Sciatic nerve (tissue), 2 donors: ENCODE results near the gene GRID1. TPM values are rescaled to one million over a fixed set of nuclear protein-coding genes. Genes with fewer than 3 reads are reported as not detected.

Source experiments
- ATAC-seq: fragments of 200-7000 bp; cut with Tn5 transposase; one replicate; pipeline ENCODE4 v1.9.1; 2020; ENCODE audit warnings: mild to moderate bottlenecking, moderate library complexity
- DNase-seq: peaks from one replicate; pipeline ENCODE4 v3.0.0-alpha.2; 2020; ENCODE audit warnings: low spot score
- intact Hi-C: fragments of 100-400 bp; cut with DNase I; formaldehyde crosslinking; loops from one replicate; pipeline ENCODE4 v1.14.2; 2022
- total RNA-seq: library from RNA; stranded (reverse); fragmentation: NEBNext Ultra II Directional; extraction: Animal tissue kit (Norgen Biotek cat#: 25700); gene quantifications from one replicate; pipeline ENCODE4 v1.2.1, GENCODE V29; 2021
- donor health status: DM: no; HTN: no; CAD: no.
- donor health status: DM: no; HTN: no; CAD: no.

Gene GRID1
- total RNA-seq, 1 donor from 2014 or later: 15.4 TPM

DNA sequence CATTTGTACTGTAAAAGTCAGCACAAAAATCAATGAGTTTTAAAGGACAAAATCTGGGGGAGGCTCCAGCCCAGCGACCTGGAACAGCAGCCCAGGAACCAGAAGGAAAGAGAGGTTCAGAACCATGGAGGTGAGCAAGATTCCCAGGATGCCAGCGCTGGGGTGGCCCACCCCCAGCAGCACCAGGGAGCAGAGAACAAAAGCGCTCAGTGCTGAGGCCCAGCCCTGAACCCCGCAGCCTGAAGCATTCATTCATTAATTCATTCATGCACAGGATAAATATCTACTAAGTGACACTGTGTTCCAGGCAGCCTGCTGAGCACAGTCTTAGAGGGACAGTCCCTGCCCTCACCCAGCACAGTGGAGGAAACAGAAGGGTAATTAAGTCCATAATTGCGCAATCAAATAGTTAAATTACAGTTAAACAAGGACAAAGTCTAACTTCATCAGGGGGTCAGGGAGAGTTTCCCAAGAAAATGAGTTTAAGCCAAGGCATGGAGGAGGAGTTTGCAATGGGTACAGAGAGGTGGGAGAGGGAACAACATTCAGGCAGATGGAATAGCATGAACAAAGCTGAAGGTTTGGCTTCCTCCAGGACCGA, 202.3 kb downstream of the GRID1 start:
- DNase-seq (no peak), ATAC-seq (no peak)
- intact Hi-C loops: no loop called here

DNA sequence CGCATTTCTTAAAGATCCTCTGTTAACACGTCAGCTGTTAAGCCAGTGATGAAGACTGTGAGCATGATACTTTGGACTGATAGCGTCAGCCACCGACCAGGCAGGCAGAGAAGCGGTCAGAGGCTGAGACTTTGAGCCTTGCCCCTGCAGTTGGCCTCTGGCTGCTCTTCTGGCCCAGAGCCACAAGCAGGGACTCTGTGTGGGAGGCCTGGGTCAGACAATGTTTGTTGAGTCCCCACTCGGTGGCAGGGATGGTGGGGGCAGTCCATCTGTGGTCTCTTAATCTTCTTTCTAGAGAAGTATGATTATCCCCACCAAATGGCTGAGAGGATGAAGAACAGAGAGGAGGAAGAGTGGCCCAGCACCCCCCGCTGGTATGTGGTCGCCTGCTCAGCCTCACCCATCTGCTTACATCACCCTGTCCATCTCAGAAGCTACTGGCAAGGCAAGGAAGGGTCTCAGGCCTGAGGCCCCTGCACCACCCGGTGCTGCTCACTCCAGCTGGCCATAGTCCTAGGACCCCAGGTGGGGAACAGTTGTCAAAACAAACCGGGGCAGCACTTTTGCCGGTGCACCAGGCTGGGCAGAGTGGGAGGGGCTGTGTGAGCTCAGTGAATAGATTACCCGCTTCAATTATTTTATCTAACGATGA, 202.9 kb downstream of the GRID1 start:
- no peak for ATAC-seq
- intact Hi-C loops: no loop called here
- peak; percentile 32 for DNase-seq

DNA sequence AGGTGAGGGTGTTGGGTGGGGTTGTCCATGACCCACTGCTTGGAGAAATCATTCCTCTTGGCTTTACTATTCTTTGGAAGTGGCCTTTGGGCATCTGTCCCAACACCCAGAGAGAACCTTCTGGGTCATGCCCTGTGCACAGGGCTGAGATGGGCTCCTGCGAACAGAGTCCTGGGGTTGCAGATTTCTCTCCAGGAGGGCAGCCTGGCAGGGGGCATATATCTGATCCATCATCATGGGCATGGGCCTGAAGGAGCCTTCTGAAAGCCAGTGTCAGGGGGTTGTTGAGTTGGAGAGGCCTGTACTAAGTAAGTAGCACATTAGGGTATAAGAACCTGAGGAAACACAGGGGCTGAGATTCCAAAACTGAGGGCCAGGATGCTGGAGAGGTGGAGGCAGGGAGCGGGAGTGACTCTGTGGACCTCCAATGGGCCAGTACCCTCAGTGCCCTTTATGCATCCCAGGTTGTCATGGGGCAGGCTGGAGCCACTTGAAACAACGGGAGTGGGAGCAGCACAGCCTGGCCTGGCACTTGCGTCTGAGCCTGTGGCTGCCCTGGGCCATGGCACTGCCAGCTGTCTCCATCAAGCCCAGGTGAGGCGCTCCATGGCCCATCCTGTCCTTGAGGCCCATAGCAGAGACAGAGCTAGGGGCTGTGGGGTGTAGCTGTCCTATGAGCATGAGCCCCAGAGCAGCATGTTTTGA, 203.7 kb downstream of the GRID1 start:
- no peak for ATAC-seq
- intact Hi-C loops: no loop called here
- DNase-seq: peak; percentile 32

DNA sequence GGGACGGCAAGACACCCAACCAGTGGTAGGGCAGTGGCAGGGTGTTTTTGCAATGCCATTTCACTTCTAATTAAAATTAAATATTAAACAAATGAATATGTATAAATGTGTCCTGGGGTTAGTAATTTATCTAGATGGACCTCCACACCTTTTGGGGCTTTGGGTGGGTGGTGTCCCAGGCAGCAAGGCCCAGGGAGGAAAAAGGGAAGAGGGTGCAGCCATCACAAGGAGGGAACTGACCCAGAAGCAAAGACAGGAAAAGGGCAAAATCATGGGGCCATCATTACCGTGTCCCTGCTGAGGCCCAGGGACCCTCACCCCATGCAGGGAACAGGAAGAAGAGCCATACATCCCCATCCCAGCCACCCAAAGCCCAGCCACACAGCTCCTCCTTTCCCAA, 204.6 kb downstream of the GRID1 start:
- ATAC-seq (no peak), DNase-seq (peak; percentile 12)
- intact Hi-C loops: no loop called here

DNA sequence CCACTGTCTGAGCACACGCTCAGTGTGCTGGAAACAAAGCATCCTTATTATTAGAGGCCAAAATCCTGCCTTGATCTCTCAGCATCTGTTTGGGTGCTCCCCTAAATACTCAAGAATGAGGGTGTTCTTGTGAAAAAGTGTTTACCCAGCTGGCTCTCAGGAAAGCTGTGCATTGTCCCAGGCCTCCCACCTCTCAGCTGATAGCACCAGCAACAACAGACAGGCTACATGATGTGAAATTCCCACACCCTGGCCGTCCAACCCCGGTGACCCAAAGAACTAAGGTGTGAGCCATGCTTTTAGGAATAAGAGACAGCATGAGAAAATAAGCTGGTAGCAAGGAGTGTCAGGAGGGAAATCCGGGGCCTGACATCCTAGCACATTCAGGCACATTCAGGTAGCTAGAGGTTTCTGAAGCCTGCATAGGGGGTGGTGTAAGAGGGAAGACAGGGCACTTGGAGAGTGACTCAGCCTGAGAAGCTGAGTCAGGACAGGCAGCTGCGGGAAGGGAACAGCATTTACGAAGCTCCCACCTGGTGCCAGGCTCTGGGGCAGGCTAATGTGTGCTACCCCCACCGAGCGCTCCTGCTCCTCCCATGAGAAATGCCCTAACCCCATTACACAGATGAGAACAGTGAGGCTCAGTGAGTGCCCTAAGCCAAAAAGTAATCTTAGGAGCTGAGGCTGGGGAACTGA, 205.6 kb downstream of the GRID1 start:
- DNase-seq: peak; percentile 21
- no peak for ATAC-seq
- intact Hi-C loops: no loop called here

DNA sequence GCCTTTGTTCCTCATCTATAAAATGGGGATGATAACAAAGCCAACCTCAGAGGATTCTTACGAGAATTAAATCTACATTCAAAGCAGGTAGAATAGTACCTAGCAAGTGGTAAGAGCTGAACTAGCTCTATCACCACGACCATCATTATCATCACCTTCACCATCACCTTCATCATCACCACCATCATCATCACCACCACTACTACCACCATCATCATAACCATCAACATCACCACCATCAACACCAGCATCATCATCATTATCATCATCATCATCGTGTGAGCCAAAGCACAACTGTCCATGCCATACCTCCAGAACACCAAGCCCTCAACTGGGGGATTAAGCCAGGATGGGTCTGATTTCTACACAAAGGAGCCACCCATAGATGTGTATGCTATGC, 206.8 kb downstream of the GRID1 start:
- no peak for ATAC-seq
- no peak for DNase-seq
- intact Hi-C loops: no loop called here

DNA sequence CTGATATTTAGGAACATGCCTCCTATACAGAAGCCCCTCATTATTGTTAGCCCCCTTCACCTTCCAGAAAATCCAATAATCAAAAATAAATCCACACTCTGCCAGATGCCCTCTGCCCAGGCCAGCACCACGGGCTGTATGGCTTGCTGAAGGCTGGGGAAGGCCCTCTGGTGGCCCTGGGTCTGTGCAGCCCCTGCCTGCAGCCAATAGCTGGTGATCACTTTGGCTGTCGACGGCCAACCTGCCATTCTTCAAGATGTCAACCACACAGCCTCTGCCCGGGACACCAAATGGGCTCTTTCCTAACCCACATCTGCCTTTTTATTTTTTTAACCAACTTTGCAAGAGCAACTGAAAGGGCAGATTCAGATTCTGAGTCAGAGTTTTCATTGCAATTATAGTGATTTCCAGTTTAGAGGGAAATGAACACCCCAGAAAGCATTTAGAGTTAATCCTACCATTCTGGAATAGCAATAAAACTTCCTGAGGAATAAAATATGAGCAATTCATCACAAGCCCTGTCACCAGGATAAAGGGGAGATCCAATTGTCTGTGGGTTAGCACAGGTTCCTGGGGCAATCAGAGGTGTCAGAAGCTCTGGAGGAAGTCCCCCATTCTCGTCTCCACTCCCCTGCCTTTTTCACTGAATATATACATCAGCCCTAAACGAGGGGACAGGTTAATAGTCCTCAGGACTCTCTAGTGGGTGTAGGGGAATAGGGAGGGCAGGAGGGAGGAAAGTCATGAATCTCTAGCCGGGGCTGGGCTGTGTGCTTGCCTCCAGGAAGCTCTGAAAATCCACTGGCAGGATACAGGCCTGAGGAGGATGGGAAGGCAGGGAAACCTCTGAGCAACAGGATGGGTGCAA, 211.3 kb downstream of the GRID1 start:
- ATAC-seq: no peak
- no peak for DNase-seq
- intact Hi-C loops: no loop called here

DNA sequence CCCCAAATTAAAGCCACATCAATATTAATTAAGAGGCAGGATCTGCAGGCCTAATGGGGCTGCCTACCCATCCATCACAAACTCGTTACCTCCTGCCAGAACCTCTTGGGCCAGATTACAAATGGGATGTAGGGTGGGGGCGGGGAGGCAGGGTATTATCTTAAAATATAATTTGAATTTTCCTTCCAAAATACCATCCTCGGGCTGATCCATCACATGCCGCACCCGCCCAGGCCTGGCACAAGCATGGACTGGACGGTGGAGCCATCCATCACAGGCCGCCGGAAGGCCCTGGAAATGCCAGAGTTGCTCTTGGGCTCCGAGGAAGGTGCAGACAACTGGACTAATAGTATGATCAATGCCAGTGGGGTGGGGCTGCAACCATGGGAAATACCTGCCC, 212.8 kb downstream of the GRID1 start:
- DNase-seq (no peak), ATAC-seq (no peak)
- intact Hi-C loops: no loop called here

DNA sequence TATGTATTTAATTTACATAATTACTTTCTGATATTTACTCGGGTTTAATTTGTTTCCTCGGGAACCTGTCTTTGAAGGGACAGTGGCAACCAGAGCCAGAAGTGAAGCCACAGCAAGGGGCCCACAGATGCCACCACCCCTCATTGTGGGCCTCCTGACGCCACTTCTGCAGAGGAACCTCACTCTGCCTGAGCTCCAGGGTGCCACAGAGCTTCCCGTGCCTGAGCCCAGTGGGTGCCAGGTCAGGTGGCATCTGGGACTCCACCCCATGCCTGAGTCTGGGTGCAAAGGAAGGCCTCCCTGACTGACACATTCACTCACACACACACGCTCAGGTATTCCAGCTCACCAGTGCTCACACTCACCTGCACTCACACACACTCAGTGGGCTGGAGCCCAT, 213.7 kb downstream of the GRID1 start:
- ATAC-seq: no peak

DNA sequence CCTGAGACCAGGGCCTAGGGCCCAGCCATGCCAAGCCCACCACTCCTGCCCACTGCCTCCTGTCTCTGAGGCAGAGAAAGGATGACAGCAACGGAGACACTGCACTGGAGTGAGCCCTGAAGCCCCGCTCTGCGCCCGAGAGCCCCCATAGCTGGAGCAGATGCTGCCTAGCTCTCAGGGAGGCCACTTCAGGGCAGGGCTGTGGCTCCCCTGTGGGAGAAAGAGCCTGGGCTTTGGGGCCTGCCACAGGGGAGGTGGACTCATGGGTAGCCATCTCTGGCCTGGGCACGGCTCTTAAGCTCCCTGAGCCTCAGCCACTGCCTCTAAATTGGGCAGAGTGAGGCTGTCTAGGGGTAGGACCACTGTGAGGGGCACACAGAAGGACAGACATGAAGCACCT, 214.2 kb downstream of the GRID1 start:
- intact Hi-C loops: no loop called here
- DNase-seq: no peak
- ATAC-seq: no peak

More for the DNA sequence above, 213.7 kb downstream of the GRID1 start:
- intact Hi-C loops: no loop called here
- no peak for DNase-seq

DNA sequence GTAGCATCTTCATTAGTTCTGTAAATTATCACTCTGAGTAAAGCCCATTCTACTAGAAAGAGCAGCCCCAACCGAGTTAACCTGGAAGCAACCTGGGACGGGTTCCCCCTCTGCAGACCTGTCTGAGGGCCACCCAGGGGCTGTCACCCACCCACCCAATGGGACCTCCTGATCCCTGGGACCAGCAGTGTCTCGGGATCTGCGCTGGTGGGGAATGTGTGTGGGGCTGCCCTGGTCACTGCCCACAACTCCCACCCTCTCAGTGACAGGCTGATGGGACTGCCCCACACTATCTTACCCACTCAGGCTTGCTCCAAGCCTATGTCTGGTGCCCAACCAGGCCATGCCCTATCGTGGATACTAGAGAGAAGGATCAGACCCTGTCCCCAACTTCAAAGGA, 215.0 kb downstream of the GRID1 start:
- ATAC-seq (no peak), DNase-seq (no peak)
- intact Hi-C loops: no loop called here

DNA sequence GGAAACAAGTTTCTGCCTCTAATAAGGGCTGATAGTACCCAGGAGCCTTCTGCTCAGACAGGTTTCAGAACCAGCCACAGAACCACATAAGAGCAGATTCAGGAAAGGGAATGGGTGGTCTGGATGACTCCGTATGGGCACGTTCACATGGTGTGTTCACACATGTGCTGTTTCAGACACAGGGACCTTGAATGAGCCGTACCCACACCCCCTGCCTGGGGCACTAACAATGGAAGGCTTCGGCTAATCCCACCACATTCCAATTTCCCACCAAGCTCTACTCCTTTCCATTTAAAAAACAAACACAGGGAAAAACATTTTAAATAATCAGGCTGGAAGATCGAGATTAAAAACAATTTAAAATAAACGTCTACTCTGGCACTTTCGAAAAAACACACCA, 217.3 kb downstream of the GRID1 start:
- intact Hi-C loops: no loop called here
- ATAC-seq (no peak), DNase-seq (no peak)

DNA sequence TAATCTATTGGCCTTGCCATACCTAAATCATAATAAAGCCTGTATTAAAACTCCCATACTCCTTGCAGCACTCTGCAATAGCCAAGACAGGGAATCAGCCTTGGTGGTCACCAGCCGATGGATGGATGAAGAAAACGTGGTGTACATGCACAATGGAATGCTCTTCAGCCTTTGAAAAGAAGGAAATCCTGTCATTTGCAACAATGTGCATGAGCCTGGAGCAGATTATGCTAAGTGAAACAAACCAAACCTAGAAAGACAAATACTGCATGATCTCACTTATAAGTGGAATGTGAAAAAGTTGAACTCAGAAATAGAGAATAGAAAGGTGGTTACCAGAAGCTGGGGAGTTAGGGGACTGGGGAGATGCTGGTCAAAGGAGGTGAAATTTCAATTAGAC, 218.5 kb downstream of the GRID1 start:
- DNase-seq (no peak), ATAC-seq (no peak)
- intact Hi-C loops: no loop called here

DNA sequence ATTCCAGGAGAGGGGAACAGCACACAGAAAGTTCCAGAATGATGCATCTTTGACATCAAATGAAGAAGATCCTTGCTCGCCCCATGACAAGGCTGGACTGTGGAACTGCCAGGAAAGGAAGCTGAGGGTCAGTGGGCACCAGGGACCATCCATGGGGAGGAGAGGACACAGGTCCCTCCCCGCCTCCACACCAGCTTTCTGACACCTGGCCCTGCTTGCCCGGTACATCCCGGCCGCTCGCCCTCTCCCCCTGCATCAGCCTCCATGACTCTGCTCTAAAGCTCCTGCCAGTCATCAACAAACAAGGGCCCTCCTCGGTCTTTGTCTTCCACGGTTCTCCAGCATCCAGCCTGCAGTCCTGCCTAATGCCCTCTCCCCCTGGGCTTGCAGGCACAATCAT, 222.3 kb downstream of the GRID1 start:
- ATAC-seq (no peak), DNase-seq (no peak)
- intact Hi-C loops: no loop called here

DNA sequence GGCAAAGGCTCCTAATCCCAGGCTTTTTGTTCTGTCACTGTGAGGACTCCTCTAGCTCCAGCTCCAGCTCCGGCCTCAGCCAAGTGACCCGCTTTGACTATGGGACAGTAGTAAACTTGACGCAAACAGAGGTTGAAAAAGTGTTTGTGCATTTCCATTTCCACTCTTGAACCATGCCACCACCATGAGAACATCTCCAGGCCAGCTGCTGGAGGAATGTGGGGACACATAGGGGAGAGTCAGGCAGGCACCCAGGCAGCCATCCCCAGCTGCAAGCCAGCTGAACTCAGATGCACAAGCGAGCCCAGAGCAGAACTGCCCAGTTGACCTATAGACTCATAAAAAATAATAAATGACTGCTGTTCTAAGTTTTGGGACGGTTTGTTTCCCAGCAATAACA, 224.7 kb downstream of the GRID1 start:
- intact Hi-C loops: no loop called here

DNA sequence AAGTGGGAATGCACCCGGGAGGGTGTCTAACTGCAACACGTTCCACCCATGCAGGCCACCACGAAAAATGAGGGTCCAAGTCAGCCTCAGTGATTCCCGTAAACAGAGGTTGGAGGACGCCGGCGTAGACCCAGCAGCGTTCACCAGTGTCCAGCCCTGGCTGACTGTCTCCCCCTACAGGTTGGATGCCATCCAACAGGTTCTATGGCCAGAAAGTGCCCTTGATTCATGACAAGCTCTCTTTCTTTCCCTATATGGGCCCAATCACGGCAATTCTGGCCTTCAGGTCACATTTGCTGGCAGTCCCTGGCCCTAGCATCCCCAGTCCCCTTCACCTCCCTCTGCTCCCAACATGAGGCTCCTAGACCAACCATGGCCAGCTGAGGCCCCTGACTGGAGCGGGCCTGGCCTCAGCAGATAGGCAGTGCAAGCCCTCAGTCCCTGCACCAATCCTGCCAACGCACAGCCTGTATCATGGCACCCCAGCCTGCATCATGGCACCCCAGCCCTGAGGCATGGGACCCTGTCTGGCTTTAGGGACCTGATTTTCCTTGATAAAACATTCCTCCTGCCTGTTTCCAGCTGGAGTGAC, 227.4 kb downstream of the GRID1 start:
- DNase-seq (no peak), ATAC-seq (no peak)
- intact Hi-C loops: no loop called here

More for the DNA sequence above, 224.7 kb downstream of the GRID1 start:
- no peak for DNase-seq
- no peak for ATAC-seq

DNA sequence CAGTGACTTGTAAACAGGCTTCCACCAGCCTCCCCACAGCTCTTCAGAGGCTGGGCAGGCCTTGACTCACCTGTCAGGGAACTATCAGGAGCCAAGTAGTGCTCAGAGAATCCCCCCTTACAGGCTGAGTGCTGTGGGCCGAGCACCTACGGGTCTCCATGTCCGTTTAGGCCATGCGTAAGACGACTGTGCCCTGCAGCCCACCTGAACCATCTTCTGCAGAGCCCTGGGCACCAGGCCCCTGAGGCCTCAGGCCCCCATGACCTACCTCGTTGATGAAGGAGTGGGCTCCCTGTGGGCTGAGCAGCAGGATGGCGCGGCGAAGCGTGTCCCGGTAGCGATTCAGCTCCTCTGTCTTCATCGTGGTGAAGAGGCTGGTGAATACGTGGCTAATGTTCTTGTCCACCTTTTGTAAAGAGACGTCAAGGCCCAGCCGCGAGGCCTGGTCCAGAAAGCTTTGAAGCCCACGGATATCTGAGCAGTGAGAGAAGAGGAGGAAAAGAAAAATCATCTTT, 228.0 kb downstream of the GRID1 start:
- DNase-seq: no peak
- intact Hi-C loops: no loop called here
- ATAC-seq: no peak

DNA sequence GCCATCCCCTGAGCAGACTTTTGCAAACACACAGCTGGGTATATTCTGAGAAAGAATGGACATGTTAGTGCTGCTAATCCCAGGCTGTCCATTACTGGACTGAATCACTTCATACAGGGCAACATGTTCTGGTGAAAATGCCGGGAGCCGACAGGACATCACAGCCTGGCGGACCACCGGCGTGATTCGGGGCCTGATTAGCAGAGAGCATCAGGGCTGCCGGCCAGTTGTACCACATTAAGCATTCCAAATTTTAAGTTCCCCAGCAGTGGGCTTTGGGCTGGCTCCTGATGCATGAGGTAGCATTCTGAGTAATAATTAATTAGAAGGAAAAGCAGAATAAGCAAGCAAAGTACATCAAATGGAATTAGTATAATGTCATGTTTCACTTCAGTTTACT, 229.0 kb downstream of the GRID1 start:
- no peak for DNase-seq
- intact Hi-C loops: no loop called here
- ATAC-seq: no peak

DNA sequence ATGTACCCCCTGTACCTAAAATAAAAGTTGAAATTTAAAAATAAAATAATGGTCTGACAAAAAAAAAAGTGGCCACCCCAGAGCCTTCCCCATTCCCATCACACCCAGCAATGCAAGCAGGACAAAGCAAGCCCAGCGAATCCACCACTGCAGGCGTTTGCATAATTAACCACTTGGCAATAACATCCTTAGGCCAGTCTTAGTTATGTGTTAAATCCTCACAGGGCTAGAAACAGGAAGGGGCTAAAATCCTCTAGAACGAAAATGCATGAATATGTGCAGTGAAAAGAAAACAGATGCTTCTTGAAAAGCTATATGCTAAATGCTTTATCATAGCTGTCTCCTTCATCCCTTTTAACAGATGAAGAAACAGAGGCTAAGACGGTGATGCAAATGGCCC, 229.7 kb downstream of the GRID1 start:
- DNase-seq (no peak), ATAC-seq (no peak)
- intact Hi-C loops: no loop called here
